Measurements from ENCODE around the gene MAML1. TPM values are rescaled to one million over a fixed set of nuclear protein-coding genes. Genes with fewer than 3 reads are reported as not detected.

Gene MAML1
- total RNA-seq, 1 experiment from 2014 or later = 18.1 TPM

DNA sequence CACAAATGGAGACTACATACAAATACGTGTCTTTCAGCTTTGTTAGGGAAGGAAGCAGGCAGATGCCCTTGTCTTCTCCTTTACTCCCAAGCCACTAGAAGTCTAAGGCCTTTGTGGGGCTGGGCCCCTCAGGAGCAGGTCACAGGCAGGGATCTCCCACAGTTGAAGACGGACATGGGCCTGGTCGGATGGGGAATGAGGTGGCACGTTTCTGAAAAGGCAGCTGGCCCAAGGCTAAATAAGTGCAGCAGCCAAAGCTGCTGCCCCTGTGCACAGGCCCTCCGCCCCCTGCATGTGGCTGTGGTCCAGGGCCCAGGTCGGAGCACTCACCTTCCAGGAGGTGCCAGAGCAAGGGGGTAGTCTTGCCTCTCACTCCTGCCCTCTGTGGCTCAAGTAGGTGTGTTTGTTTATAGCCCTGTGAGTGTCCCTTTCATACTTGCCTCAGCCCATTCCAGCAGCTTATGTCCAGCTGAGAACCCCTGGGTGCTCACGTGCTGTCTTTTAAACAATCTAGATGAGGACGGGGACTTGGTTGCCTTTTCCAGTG is 89.9 kb downstream of the MAML1 start:
- DNase-seq (ENCODE audit: low spot score) = no peak

DNA sequence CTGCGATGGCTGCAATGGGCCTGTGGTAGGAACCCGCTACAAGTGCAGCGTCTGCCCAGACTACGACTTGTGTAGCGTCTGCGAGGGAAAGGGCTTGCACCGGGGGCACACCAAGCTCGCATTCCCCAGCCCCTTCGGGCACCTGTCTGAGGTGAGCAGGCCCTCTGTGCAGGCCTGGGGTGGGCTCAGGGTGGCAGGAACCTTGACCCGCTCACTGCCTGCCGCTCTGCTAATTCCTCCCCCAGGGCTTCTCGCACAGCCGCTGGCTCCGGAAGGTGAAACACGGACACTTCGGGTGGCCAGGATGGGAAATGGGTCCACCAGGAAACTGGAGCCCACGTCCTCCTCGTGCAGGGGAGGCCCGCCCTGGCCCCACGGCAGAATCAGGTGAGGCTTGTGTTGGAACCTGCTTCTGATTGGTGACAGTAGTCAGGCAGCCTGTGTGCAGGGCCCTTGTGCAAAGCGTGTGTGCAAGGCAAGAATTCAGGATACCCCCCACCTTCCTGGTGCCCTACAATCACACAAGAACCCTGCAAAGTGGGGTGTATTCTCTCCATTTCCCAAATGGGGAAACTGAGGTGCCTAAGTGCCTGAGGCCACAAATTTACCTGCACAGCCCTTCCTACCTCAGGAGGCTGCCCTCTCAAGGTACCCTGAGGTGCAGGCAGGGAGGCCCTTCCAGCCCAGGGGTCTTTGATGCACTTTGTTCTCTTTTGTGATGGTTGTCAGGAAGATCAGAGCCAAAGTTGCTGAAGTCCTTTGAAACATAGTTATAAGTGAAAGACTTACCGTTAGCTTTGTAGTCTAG is 91.5 kb downstream of the MAML1 start:
- no peak for DNase-seq (ENCODE audit: low spot score)

DNA sequence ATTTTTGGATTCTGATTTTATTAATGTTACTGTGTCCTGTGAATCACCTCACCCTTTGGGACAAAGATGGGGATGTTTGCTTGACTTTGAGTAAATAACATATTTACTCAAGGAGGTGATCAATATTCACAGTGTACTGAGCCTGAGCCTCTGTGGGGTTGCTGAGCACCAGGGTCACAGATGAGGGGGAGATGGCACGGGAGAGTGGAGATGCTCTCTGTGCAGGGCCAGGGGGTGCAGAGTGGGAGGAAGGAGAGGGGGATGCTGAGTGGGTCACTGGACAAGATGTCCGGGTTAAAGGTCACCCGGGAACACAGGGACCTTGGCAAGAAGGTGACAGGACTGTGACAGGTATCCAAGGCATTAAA is 92.1 kb downstream of the MAML1 start:
- no peak for DNase-seq (ENCODE audit: low spot score)

DNA sequence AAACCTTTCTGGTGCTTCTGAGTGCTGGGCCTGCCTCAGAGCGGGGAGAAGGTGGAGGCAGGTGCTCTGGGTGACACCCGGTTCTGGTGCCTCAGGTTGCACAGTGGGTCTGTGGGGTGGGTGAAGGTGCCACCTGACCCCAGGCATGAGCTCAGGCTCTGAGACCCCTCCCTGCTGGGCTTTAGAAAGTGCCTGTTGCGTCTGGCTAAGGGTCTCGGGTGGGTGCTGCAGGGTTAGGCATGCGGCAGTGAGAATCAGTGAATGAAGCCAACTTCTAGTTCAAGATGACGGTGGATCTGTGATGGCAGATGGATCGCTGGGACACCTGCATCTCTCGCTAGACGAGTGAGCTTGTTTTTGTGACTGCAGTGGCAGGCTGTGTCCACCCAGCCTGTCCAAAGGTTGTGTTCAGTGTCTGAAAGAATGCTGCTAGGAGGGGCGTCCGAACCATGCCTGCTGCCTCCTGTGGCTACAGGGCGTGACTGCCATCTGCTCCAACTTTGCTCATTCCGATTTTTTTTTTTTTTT is 93.1 kb downstream of the MAML1 start:
- no peak for DNase-seq (ENCODE audit: low spot score)

Other genes with a start within 250 kb of the MAML1 start
- gene RUFY1, start 182.3 kb upstream of the MAML1 start, total RNA-seq (2014; rRNA removed; shearing (Covaris generic)) = 97.0 and 124 TPM in 2 replicates
- gene HNRNPH1, start 109.2 kb upstream of the MAML1 start, total RNA-seq (2014; rRNA removed; shearing (Covaris generic)) = 529 and 554 TPM in 2 replicates
- not detected in 2 replicates for gene CBY3, start 51.8 kb upstream of the MAML1 start, total RNA-seq (2014; rRNA removed; shearing (Covaris generic))
- 1,115 and 1,359 TPM in 2 replicates for gene CANX, start 33.9 kb upstream of the MAML1 start, total RNA-seq (2014; rRNA removed; shearing (Covaris generic))
- 8.6 and 13.4 TPM in 2 replicates for gene LTC4S, start 61.2 kb downstream of the MAML1 start, total RNA-seq (2014; rRNA removed; shearing (Covaris generic))
- gene MGAT4B, start 74.0 kb downstream of the MAML1 start, total RNA-seq (2014; rRNA removed; shearing (Covaris generic)) = 352 and 377 TPM in 2 replicates
- gene SQSTM1, start 88.1 kb downstream of the MAML1 start, total RNA-seq (2014; rRNA removed; shearing (Covaris generic)) = 2,241 and 2,527 TPM in 2 replicates
- gene MRNIP, start 126.0 kb downstream of the MAML1 start, total RNA-seq (2014; rRNA removed; shearing (Covaris generic)) = 11.9 and 15.9 TPM in 2 replicates
- 72.4 and 87.9 TPM in 2 replicates for gene TBC1D9B, start 175.1 kb downstream of the MAML1 start, total RNA-seq (2014; rRNA removed; shearing (Covaris generic))

Data from A172 (cell line).